ENCODE measurements around the gene FNDC10.

- TF ChIP-seq MYC (IDR thresholded peaks at IDR 0.05; ENCODE audit: low read depth, low read length): no peak
- TF ChIP-seq, protein P1, sequence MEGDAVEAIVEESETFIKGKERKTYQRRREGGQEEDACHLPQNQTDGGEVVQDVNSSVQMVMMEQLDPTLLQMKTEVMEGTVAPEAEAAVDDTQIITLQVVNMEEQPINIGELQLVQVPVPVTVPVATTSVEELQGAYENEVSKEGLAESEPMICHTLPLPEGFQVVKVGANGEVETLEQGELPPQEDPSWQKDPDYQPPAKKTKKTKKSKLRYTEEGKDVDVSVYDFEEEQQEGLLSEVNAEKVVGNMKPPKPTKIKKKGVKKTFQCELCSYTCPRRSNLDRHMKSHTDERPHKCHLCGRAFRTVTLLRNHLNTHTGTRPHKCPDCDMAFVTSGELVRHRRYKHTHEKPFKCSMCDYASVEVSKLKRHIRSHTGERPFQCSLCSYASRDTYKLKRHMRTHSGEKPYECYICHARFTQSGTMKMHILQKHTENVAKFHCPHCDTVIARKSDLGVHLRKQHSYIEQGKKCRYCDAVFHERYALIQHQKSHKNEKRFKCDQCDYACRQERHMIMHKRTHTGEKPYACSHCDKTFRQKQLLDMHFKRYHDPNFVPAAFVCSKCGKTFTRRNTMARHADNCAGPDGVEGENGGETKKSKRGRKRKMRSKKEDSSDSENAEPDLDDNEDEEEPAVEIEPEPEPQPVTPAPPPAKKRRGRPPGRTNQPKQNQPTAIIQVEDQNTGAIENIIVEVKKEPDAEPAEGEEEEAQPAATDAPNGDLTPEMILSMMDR (IDR thresholded peaks at IDR 0.05; ENCODE audit: low read depth, low read length): no peak
- TF ChIP-seq POLR2A (IDR thresholded peaks at IDR 0.05; ENCODE audit: extremely low read depth, insufficient read length): no peak
Observed at GRCh38 chr1:1624443-1625403, 24.8 kb upstream of the FNDC10 start.

Data from NB4 (cell line).